CD14-positive monocyte (primary cell): Measurements from ENCODE around the gene TNIP2. TPM values are rescaled to one million over a fixed set of nuclear protein-coding genes. Genes with fewer than 3 reads are reported as not detected.

Experiments
- DNase-seq, 3 donors: peaks; one replicate each; pipeline ENCODE4 v3.0.0-alpha.2; 2011 to 2022
- H2AFZ ChIP-seq: 2 replicates; pipeline ENCODE4 v1.6.0; 2012; ENCODE audit warnings: mild to moderate bottlenecking, low read depth, low read length, inconsistent platforms; ENCODE audit not compliant: insufficient read depth, poor library complexity, severe bottlenecking
- H3K27ac ChIP-seq, 2 donors: 1 replicate in 1 of 2; 2 replicates in 1 of 2; pipeline ENCODE4 v1.5.1; 2012 to 2013; ENCODE audit warnings: low read length in 2 of 2, control low read depth in 1 of 2, inconsistent platforms in 1 of 2, low read depth in 1 of 2, mild to moderate bottlenecking in 1 of 2
- H3K27me3 ChIP-seq, 2 donors: one replicate each; pipeline versions ENCODE4 v1.6.0 to v1.6.1; 2011 to 2013; ENCODE audit warnings: low read length in 2 of 2; ENCODE audit not compliant: control insufficient read depth in 2 of 2, insufficient read depth in 2 of 2
- H3K36me3 ChIP-seq, 2 donors: replicated peaks in 1 of 2; 1 replicate in 1 of 2; 2 replicates in 1 of 2; pipeline versions ENCODE4 v1.5.1 to v1.6.1; 2012 to 2013; ENCODE audit warnings: low read length in 2 of 2, control low read depth in 1 of 2, inconsistent platforms in 1 of 2, mild to moderate bottlenecking in 1 of 2; ENCODE audit not compliant: insufficient read depth in 2 of 2, control insufficient read depth in 1 of 2
- H3K4me1 ChIP-seq, 2 donors: 1 replicate in 1 of 2; 2 replicates in 1 of 2; pipeline versions ENCODE4 v1.5.1 to v1.6.1; 2012 to 2013; ENCODE audit warnings: low read length in 2 of 2, control low read depth in 1 of 2, inconsistent platforms in 1 of 2, mild to moderate bottlenecking in 1 of 2, moderate library complexity in 1 of 2; ENCODE audit not compliant: insufficient read depth in 2 of 2, control insufficient read depth in 1 of 2
- H3K4me2 ChIP-seq: replicated peaks from 2 replicates; pipeline ENCODE3; 2012; ENCODE audit warnings: low read length, moderate library complexity, mild to moderate bottlenecking; ENCODE audit not compliant: poor library complexity, severe bottlenecking; ENCODE audit errors: extremely low read depth
- H3K4me3 ChIP-seq, 3 experiments: fragments of 200-600 bp in 1 of 3; sonication (generic) in 1 of 3; replicated peaks in 1 of 3; 1 replicate in 2 of 3; 2 replicates in 1 of 3; pipeline ENCODE4 v1.5.1; 2011 to 2013; ENCODE audit warnings: low read length in 3 of 3, mild to moderate bottlenecking in 3 of 3, control low read depth in 2 of 3, low read depth in 2 of 3, inconsistent platforms in 1 of 3, moderate library complexity in 1 of 3
- H3K79me2 ChIP-seq: 2 replicates; pipeline ENCODE4 v1.6.0; 2012; ENCODE audit warnings: mild to moderate bottlenecking, control low read depth, inconsistent platforms, low read length, moderate library complexity; ENCODE audit not compliant: insufficient read depth
- H3K9ac ChIP-seq: 2 replicates; pipeline ENCODE4 v1.6.0; 2017; ENCODE audit warnings: low read length, mild to moderate bottlenecking; ENCODE audit not compliant: insufficient read depth, poor library complexity, severe bottlenecking
- H3K9me3 ChIP-seq, 2 donors: replicated peaks in 1 of 2; 1 replicate in 1 of 2; 2 replicates in 1 of 2; pipeline versions ENCODE4 v1.5.1 to v1.6.1; 2012 to 2013; ENCODE audit warnings: low read length in 2 of 2, control low read depth in 1 of 2; ENCODE audit not compliant: control insufficient read depth in 1 of 2, insufficient read depth in 1 of 2
- H4K20me1 ChIP-seq: 2 replicates; pipeline ENCODE4 v1.6.0; 2012; ENCODE audit warnings: mild to moderate bottlenecking, low read length, control low read depth, moderate library complexity; ENCODE audit not compliant: insufficient read depth
- H3K27ac Mint-ChIP-seq, 7 donors: one replicate each; pipeline ENCODE4 v1.8.0; 2020; ENCODE audit warnings: mild to moderate bottlenecking in 7 of 7, mixed read lengths in 7 of 7, moderate library complexity in 6 of 7, inconsistent platforms in 2 of 7
- H3K27me3 Mint-ChIP-seq, 3 donors: one replicate each; pipeline ENCODE4 v1.8.0; 2021 to 2022; ENCODE audit warnings: low read depth in 3 of 3, mild to moderate bottlenecking in 3 of 3, mixed read lengths in 3 of 3, moderate library complexity in 3 of 3, inconsistent platforms in 1 of 3
- H3K36me3 Mint-ChIP-seq, 2 donors: one replicate each; pipeline ENCODE4 v1.8.0; 2020; ENCODE audit warnings: mixed read lengths in 2 of 2, inconsistent platforms in 1 of 2, mild to moderate bottlenecking in 1 of 2
- H3K4me1 Mint-ChIP-seq: one replicate; pipeline ENCODE4 v1.8.0; 2020; ENCODE audit warnings: mild to moderate bottlenecking, mixed read lengths
- H3K4me3 Mint-ChIP-seq, 2 donors: one replicate each; pipeline ENCODE4 v1.8.0; 2020; ENCODE audit warnings: mild to moderate bottlenecking in 2 of 2, mixed read lengths in 2 of 2, moderate library complexity in 1 of 2
- H3K9me3 Mint-ChIP-seq, 7 donors: one replicate each; pipeline ENCODE4 v1.8.0; 2020 to 2022; ENCODE audit warnings: mixed read lengths in 7 of 7, mild to moderate bottlenecking in 6 of 7, moderate library complexity in 6 of 7, inconsistent platforms in 2 of 7
- whole genome bisulfite sequencing: methylation state at CpG from one replicate; pipeline ENCODE4 v1.1.5; 2013; ENCODE audit warnings: missing lambda C conversion rate; ENCODE audit not compliant: insufficient coverage; 5-methylcytosine and 5-hydroxymethylcytosine counted together
- intact Hi-C, 2 donors: fragments of 100-400 bp; cut with micrococcal nuclease; formaldehyde crosslinking; loops; one replicate each; pipeline versions ENCODE4 v1.15.0 to v1.15.1; 2023
- polyA plus RNA-seq, 3 donors: library from polyadenylated mRNA; depleted of rRNA in 1 of 3; unstranded in 2 of 3; stranded (reverse) in 1 of 3; fragments of 300-500 nt in 2 of 3; fragments of >200 nt in 1 of 3; fragmentation: Illumina TruSeq in 2 of 3; gene quantifications; 1 replicate in 2 of 3; 2 replicates in 1 of 3; pipeline ENCODE4 v1.2.3, GENCODE V29; 2012 to 2021
- TF ChIP-seq, protein P1 (sequence below): fragments of 200-600 bp; IDR thresholded peaks from one replicate; pipeline ENCODE4 v1.8.0; 2022; ENCODE audit warnings: antibody characterized with exemption, mild to moderate bottlenecking

Gene TNIP2
- polyA plus RNA-seq, 3 donors, result 27.6 to 75.7 (median 28.2) TPM

DNA sequence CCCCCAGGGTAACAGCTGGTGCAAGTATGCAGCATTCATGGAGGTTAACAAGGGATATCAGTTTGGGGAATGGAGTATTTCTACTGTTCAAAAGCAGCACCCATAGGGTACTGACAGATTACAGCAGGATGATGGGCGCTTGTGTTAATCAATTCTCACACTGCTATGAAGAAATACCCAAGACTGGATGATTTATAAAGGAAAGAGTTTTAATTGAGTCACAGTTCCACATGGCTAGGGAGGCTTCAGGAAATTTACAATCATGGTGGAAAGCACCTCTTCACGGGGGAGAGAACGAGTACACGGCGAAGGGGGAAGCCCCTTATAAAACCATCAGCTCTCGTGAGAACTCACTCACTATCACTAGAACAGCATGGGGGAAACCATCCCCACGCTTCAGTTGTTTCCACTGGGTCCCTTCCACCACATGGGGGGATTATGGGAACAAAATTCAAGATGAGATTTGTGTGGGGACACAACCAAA, 64.1 kb downstream of the TNIP2 start:
- peaks cover 91 to 92% of the 10 kb centered on the region in 2 donors for H3K36me3 Mint-ChIP-seq
- H3K36me3 ChIP-seq, result peaks cover 91 to 97% of the 10 kb centered on the region in 2 donors
- H3K4me3 Mint-ChIP-seq, result no peak overlapping the region
- no peak for DNase-seq
- no peak overlapping the region for H3K27ac ChIP-seq
- H3K4me1 Mint-ChIP-seq, result peaks cover 2% of the 10 kb centered on the region
- intact Hi-C loops, result no loop called here
- H3K9ac ChIP-seq, result no peak overlapping the region
- H3K9me3 ChIP-seq, result no peaks in the 10 kb centered on the region
- H3K4me2 ChIP-seq, result no peak overlapping the region
- peaks cover 0 to 1% (median 0%) of the 10 kb centered on the region in 7 donors for H3K9me3 Mint-ChIP-seq
- no peaks in the 10 kb centered on the region for H3K79me2 ChIP-seq
- H3K27ac Mint-ChIP-seq, result peak overlapping the region in 3 of 7 donors; percentile 36 to 65 (median 62)
- TF ChIP-seq, protein P1, sequence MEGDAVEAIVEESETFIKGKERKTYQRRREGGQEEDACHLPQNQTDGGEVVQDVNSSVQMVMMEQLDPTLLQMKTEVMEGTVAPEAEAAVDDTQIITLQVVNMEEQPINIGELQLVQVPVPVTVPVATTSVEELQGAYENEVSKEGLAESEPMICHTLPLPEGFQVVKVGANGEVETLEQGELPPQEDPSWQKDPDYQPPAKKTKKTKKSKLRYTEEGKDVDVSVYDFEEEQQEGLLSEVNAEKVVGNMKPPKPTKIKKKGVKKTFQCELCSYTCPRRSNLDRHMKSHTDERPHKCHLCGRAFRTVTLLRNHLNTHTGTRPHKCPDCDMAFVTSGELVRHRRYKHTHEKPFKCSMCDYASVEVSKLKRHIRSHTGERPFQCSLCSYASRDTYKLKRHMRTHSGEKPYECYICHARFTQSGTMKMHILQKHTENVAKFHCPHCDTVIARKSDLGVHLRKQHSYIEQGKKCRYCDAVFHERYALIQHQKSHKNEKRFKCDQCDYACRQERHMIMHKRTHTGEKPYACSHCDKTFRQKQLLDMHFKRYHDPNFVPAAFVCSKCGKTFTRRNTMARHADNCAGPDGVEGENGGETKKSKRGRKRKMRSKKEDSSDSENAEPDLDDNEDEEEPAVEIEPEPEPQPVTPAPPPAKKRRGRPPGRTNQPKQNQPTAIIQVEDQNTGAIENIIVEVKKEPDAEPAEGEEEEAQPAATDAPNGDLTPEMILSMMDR, result no peak
- no peaks in the 10 kb centered on the region for H3K27me3 ChIP-seq
- no peak overlapping the region for H2AFZ ChIP-seq
- H3K4me1 ChIP-seq, result no peaks in the 10 kb centered on the region
- no peak overlapping the region for H3K4me3 ChIP-seq
- WGBS, result no CpG with 5 or more reads among the region's 7 CpGs
- peaks cover 23% of the 10 kb centered on the region for H4K20me1 ChIP-seq
- peaks cover 0 to 1% (median 0%) of the 10 kb centered on the region in 3 donors for H3K27me3 Mint-ChIP-seq

Other genes with a start within 250 kb of the TNIP2 start
- gene FAM193A, start 219.7 kb downstream of the TNIP2 start, polyA plus RNA-seq, result 10 to 100 TPM in 1 of 3 donors, under 1 TPM in 2; 0.66 to 11.8 (median 0.82) TPM
- gene SH3BP2, start 36.7 kb upstream of the TNIP2 start, polyA plus RNA-seq, result 100 to 1,000 TPM in 1 of 3 donors, 10 to 100 TPM in 2; 19.1 to 478 (median 26.9) TPM
- gene ADD1, start 87.5 kb upstream of the TNIP2 start, polyA plus RNA-seq, result 100 to 1,000 TPM in 2 of 3 donors, 10 to 100 TPM in 1; 76.1 to 122 (median 103) TPM
- gene NOP14, start 207.1 kb upstream of the TNIP2 start, polyA plus RNA-seq, result 1 to 10 TPM; 3.9 to 6.2 (median 4.3) TPM
- gene GRK4, start 207.2 kb upstream of the TNIP2 start, polyA plus RNA-seq, result 1 to 10 TPM; 1.1 to 1.2 (median 1.2) TPM